ENCODE data around the gene EBF3.

The EBF3 gene

DNA sequence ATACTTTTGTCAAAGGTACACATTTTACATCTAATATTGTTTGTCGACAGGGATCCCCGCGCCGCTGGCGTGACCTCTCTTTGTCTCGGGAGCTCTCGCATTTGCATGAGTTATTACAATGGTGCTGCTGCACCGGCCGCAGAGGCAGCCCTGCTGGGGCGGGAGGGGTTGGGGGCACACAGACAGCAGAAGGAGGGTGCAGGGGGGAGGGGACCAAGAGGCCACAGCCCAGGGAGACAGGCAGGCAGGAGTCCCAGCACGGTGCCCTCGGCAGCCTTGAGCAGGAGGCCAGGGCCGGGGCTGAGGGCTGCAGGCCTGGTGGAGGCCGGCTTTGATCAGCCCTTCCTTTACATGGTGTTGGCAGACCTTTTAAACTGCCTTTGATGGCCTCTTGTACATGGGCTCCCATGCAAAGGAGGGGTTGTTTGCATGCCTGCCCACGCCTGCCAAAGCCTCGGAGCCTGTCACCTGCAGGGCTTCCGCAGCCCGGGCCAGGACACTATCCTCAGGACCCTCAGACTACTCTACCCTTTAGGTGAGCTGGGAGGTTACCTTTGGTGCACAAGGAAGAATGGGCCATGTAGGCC lies 95.5 kb downstream of the EBF3 start:
- DNase-seq, result no peak

- DNase-seq, result no peak
These were observed 96.4 kb downstream of the EBF3 start for GRCh38 chr10:129867631-129868179.

DNA sequence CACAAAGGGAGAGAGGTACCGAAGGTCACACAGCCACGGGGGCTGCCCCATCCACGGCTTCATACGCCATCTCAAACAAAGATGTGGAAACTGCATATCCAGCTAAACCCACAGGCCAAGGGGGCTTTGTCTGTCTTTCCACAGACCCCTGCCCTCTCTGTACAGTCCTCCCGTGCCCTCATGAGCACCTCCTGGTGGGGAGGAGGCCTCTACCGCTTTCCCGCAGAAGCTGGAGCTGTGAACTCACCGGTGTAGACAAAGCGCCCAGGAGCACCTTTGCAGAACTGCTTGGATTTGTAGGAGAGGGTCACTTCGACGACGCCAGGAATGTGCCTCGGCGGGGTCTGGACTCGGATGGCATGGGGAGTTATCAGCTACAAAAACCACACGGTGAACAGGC lies 97.2 kb downstream of the EBF3 start:
- DNase-seq, result no peak

- no peak for DNase-seq
These were observed 98.1 kb downstream of the EBF3 start for GRCh38 chr10:129865960-129866359.

GRCh38 chr10:129865413-129865812 lies 98.7 kb downstream of the EBF3 start:
- DNase-seq, result no peak

- no peak for DNase-seq
These were observed 99.4 kb downstream of the EBF3 start for GRCh38 chr10:129864601-129865126.

DNA sequence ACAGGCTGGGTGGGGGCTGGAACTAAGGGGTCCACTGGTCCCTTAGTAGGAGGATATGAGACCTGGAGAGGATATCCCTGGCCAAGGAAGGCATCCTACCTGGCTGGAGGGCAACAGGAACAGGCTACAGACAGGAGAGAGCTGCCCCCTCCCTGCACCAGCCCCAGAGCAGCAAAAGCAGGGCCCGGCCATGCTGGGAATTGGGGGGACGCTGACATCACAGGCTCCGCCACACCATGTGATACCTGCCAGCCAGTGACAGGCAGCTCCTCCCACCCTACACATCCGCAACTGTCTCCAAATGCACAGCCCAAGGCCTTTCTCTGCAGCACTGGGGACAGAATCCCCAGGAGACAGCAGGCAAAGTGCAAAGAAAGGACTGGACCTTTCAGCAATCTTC lies 100.0 kb downstream of the EBF3 start:
- DNase-seq, result no peak

- no peak for DNase-seq
These were observed 100.8 kb downstream of the EBF3 start for GRCh38 chr10:129863201-129863663.

GRCh38 chr10:129861776-129862531 lies 102.1 kb downstream of the EBF3 start:
- DNase-seq, result peak; percentile 15

- DNase-seq, result no peak
These were observed 103.7 kb downstream of the EBF3 start for GRCh38 chr10:129860396-129860795.

GRCh38 chr10:129859536-129859935 lies 104.5 kb downstream of the EBF3 start:
- DNase-seq, result no peak

DNA sequence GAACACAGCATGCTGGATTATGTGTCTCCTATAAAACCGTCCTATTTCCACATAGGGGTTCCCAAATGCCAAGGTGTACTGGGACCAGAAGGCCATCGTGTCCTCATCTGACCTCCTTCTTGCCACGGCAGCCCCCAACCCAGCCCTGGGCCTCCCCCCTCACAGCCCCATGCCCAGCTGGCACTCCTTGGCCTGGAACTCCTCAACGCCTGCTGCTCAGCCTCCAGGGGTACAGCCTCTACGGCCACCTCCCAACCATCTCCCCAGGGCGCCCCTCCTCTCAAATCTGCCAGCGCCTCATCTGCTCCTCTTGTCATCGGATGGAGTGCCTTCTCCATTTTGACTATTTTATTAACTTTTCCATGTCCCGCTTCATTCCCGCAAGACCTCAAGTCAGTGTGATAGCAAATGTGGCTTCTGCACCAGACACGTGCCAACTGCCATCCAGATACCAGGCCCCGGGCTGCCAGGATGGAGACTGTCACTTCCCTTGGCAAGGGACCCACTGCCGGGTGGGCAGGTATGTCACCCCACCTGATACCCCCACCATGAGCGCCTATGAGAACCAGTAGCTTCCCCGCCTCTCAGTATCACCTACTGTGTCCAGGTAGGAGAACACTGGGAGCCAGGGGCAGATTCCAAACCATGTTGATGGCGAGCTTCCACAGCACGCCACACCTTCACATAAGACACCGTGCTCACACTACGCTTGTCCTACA lies 106.7 kb downstream of the EBF3 start:
- DNase-seq, result no peak

DNA sequence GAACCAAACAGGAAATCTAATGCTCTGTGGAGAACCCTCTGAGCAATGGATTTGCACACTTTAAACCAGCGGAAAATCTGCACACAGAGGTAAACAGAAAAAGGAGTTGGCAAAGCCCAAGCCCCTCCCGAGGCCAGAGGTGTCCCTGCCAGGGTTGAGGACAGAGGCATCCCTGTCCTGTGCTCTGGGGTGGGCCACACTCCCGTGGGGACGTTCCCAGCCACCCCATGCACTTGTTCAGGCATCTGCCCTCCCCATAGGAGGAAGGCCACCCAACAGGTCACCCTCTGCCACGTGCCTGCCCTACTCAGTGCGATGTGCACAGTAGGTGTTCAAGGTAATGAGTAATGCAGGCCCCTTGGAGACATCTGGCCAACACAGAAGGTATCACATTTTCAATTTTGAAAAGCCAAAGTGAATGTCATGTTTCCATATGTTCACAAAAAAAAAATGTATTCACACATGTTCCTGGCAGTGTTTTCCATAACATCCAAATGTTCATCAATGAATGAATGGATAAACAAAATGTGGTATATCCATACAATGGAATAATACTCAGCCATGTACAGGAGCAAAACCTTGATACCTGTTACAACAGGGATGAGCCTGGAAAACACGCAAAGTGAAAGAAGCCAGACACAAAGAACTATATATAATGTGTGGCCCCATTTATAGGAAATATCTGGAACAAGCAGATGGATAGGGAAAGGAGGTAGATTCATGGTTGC lies 108.1 kb downstream of the EBF3 start:
- no peak for DNase-seq

DNA sequence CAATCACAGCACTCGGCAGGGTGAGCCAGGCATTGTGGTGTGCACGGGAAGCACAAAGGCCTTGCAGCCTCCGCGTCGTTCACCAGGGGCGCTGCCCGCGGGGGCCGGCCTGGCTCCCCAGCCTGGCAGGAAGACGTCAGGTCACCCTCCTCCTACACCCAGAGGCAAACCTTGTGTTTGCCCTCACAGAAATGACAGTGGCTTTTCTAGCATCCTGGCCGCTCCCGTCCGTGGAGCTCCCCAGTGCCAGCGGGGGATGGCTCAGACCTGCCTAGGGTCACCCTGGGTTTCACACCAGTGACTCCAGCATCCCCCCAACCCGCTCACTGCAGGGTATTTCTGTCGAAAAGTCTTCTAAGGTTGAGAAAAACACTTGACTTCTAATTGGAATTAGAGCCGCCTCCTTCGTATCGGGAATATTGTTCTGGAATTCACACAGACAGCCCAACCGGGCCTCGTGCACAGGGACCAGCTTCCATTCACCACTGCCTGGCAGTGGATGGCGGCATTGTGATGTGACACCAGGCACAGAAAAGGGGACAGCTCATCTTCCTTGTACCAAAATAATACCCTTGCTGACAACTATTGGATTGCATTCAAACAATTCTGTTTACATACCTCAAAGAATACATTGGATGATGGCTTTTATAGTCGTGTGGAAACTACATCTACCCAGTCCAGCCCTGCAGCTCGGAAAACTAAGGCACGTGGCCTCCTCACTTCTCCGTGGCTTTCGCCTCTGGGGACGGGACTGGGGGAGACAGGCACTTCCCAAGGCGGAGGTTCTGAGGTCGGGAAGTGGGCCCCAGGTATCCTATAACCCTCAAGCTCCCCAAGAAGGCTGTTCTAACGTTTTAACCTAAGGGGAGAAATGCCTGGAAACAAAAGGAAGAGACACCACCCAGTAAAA lies 109.0 kb downstream of the EBF3 start:
- peak; percentile 18 for DNase-seq

- DNase-seq, result no peak
These were observed 109.9 kb downstream of the EBF3 start for GRCh38 chr10:129854158-129854557.

GRCh38 chr10:129853562-129853903 lies 110.5 kb downstream of the EBF3 start:
- DNase-seq, result peak; percentile 9

GRCh38 chr10:129852829-129853561 lies 111.1 kb downstream of the EBF3 start:
- peak; percentile 37 for DNase-seq

GRCh38 chr10:129851941-129852640 lies 112.0 kb downstream of the EBF3 start:
- no peak for DNase-seq

- DNase-seq, result no peak
These were observed 113.3 kb downstream of the EBF3 start for GRCh38 chr10:129850790-129851189.

- DNase-seq, result no peak
These were observed 113.8 kb downstream of the EBF3 start for GRCh38 chr10:129850316-129850715.
